Measurements from ENCODE around the gene YIPF3. TPM values are rescaled to one million over a fixed set of nuclear protein-coding genes. Genes with fewer than 3 reads are reported as not detected.

Gene YIPF3
- total RNA-seq, 2 experiments from 2014 or later: 38.2 to 41.9 TPM

DNA sequence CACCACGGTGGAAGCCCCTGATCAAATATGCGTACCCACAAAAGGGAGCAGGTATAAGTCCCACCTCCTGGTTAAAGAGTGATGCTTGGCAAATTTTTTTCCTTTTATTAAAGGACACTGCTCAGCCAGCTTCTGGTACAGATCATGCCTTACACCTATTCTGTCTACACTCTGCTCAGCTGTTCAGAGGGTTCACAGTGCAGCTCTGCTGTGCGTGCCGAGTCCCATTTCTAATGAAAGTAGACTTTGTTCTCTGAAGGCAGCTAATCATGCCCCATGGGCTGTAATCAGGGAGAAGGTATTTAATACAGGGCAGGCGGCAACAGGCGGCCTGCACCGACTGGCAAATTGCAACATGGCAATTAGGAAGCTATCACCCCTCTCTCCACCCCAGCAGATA is 22.9 kb downstream of the YIPF3 start:
- Histone ChIP-seq H3K4me3 (ENCODE audit: low read depth, low read length, poor library complexity, severe bottlenecking) (no peak overlapping the region), H3K4me2 (ENCODE audit: low read length) (no peak overlapping the region), H3K4me1 (ENCODE audit: insufficient read depth, low read length, poor library complexity, severe bottlenecking) (no peaks in the 10 kb centered on the region), H3K9me2 (ENCODE audit: insufficient read depth, low read length) (no peaks in the 10 kb centered on the region), H3K9me3 (ENCODE audit: low read length) (no peaks in the 10 kb centered on the region), H3K36me3 (ENCODE audit: insufficient read depth, low read length) (peaks cover 8% of the 10 kb centered on the region; the same call in 1 of the 2 replicates), H3K27ac (ENCODE audit: low read depth, low read length, poor library complexity, severe bottlenecking) (no peak overlapping the region), H3K79me2 (ENCODE audit: insufficient read depth, low read depth, low read length) (no peaks in the 10 kb centered on the region), H4K20me1 (ENCODE audit: insufficient read depth, low read length) (no peaks in the 10 kb centered on the region), H2AFZ (ENCODE audit: low read length) (no peak overlapping the region)
- ChIA-PET POLR2A (interaction anchor here (0.6 kb wide), 1 partner anchor 31 kb away, joined by 3 read pairs; no protein-coding TSS in a partner anchor), CTCF (ENCODE audit: unreplicated experiment) (no interaction called here)
- intact Hi-C loops (cut with micrococcal nuclease; ENCODE audit: unreplicated experiment): no loop called here
- BruUV-seq (replicated peaks): no TSS peak
- no peak for TF ChIP-seq EZH2phosphoT487 (IDR thresholded peaks at IDR 0.05; ENCODE audit: borderline replicate concordance, low read depth, low read length)
- TF ChIP-seq, protein P1, sequence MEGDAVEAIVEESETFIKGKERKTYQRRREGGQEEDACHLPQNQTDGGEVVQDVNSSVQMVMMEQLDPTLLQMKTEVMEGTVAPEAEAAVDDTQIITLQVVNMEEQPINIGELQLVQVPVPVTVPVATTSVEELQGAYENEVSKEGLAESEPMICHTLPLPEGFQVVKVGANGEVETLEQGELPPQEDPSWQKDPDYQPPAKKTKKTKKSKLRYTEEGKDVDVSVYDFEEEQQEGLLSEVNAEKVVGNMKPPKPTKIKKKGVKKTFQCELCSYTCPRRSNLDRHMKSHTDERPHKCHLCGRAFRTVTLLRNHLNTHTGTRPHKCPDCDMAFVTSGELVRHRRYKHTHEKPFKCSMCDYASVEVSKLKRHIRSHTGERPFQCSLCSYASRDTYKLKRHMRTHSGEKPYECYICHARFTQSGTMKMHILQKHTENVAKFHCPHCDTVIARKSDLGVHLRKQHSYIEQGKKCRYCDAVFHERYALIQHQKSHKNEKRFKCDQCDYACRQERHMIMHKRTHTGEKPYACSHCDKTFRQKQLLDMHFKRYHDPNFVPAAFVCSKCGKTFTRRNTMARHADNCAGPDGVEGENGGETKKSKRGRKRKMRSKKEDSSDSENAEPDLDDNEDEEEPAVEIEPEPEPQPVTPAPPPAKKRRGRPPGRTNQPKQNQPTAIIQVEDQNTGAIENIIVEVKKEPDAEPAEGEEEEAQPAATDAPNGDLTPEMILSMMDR (conservative IDR thresholded peaks at IDR 0.05; ENCODE audit: low read length): no peak
- no peak for DNase-seq (ENCODE audit: low spot score)

GRCh38 chr6:43493230-43493629 is 23.5 kb downstream of the YIPF3 start:
- no peaks in the 10 kb centered on the region for H3K4me1 ChIP-seq (ENCODE audit: insufficient read depth, low read length, poor library complexity, severe bottlenecking)
- no peak overlapping the region for H3K4me3 ChIP-seq (ENCODE audit: low read depth, low read length, poor library complexity, severe bottlenecking)
- no peak overlapping the region for H3K27ac ChIP-seq (ENCODE audit: low read depth, low read length, poor library complexity, severe bottlenecking)
- BruUV-seq (replicated peaks): no TSS peak
- no peaks in the 10 kb centered on the region for H3K9me3 ChIP-seq (ENCODE audit: low read length)
- no peaks in the 10 kb centered on the region for H4K20me1 ChIP-seq (ENCODE audit: insufficient read depth, low read length)
- H2AFZ ChIP-seq (ENCODE audit: low read length): no peak overlapping the region
- H3K79me2 ChIP-seq (ENCODE audit: insufficient read depth, low read depth, low read length): no peaks in the 10 kb centered on the region
- intact Hi-C loops (cut with micrococcal nuclease; ENCODE audit: unreplicated experiment): no loop called here
- CTCF ChIA-PET (ENCODE audit: unreplicated experiment): interaction anchor here (1.0 kb wide), 1 partner anchor 14 kb away, joined by 4 read pairs; no protein-coding TSS in a partner anchor
- no peak overlapping the region for H3K4me2 ChIP-seq (ENCODE audit: low read length)
- peaks cover 2% of the 10 kb centered on the region; the same call in 1 of the 2 replicates for H3K36me3 ChIP-seq (ENCODE audit: insufficient read depth, low read length)
- no peak for DNase-seq (ENCODE audit: low spot score)
- no peaks in the 10 kb centered on the region for H3K9me2 ChIP-seq (ENCODE audit: insufficient read depth, low read length)
- POLR2A ChIA-PET: interaction anchor here (0.6 kb wide), 2 partner anchors 32 to 112 kb away, joined by 3 read pairs; no protein-coding TSS in a partner anchor
- no peak for TF ChIP-seq EZH2phosphoT487 (IDR thresholded peaks at IDR 0.05; ENCODE audit: borderline replicate concordance, low read depth, low read length)
- TF ChIP-seq, protein P1 (conservative IDR thresholded peaks at IDR 0.05; ENCODE audit: low read length): no peak

DNA sequence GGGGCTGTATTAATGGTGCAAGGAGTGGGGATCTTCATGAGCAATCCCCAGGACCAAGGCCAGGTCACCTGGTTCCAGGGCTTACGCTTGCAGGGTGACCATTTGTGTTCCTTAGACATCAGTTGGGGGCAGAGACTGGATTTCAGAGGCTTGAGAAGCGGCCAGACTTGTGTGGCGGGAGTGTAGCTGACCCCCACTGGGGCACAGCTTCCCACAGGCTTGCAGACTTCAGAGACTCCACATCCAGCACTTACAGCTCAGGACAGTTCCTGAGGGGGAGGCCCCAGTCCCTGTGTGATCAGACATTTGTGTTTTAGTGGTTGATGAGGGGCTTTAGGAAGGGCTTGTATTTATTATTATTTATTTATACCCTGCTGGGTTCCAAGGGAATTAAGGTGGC is 24.1 kb downstream of the YIPF3 start:
- no peak overlapping the region for H2AFZ ChIP-seq (ENCODE audit: low read length)
- ChIA-PET CTCF (ENCODE audit: unreplicated experiment) (interaction anchor here (1.0 kb wide), 1 partner anchor 14 kb away, joined by 4 read pairs; no protein-coding TSS in a partner anchor), POLR2A (interaction anchor here (0.6 to 1.5 kb wide), 2 partner anchors 14 to 113 kb away, joined by 3 read pairs; no protein-coding TSS in a partner anchor)
- H3K27ac ChIP-seq (ENCODE audit: low read depth, low read length, poor library complexity, severe bottlenecking): no peak overlapping the region
- H3K4me2 ChIP-seq (ENCODE audit: low read length): no peak overlapping the region
- H3K9me2 ChIP-seq (ENCODE audit: insufficient read depth, low read length): no peaks in the 10 kb centered on the region
- no peaks in the 10 kb centered on the region for H3K36me3 ChIP-seq (ENCODE audit: insufficient read depth, low read length)
- BruUV-seq (replicated peaks): no TSS peak
- H3K79me2 ChIP-seq (ENCODE audit: insufficient read depth, low read depth, low read length): no peaks in the 10 kb centered on the region
- TF ChIP-seq, protein P1 (conservative IDR thresholded peaks at IDR 0.05; ENCODE audit: low read length): no peak
- TF ChIP-seq EZH2phosphoT487 (IDR thresholded peaks at IDR 0.05; ENCODE audit: borderline replicate concordance, low read depth, low read length): no peak
- H3K4me1 ChIP-seq (ENCODE audit: insufficient read depth, low read length, poor library complexity, severe bottlenecking): no peaks in the 10 kb centered on the region
- no peak for DNase-seq (ENCODE audit: low spot score)
- H3K9me3 ChIP-seq (ENCODE audit: low read length): no peaks in the 10 kb centered on the region
- intact Hi-C loops (cut with micrococcal nuclease; ENCODE audit: unreplicated experiment): no loop called here
- no peaks in the 10 kb centered on the region for H4K20me1 ChIP-seq (ENCODE audit: insufficient read depth, low read length)
- H3K4me3 ChIP-seq (ENCODE audit: low read depth, low read length, poor library complexity, severe bottlenecking): no peak overlapping the region

Data from OCI-LY7 (cell line).